Caki2 (cell line): ENCODE data around the gene KRTAP12-4. TPM values are rescaled to one million over a fixed set of nuclear protein-coding genes. Genes with fewer than 3 reads are reported as not detected.
"Not testable (repeated sequence)": the region's sequence is repeated elsewhere in the genome, so short reads cannot be mapped to it uniquely, and the experiment has no call there.

Experiments
- DNase-seq: peaks from one replicate; pipeline ENCODE4 v3.0.0-alpha.2; 2015; ENCODE audit warnings: low read depth
- in situ Hi-C: cut with HindIII; loops from 2 replicates; pipeline ENCODE4 v1.10.0; 2016; ENCODE audit warnings: low sequenced_read_pairs, low pct_unique_long_range_greater_than_20kb, mixed read lengths
- total RNA-seq: library from RNA; depleted of rRNA; stranded (reverse); fragments of >200 nt; shearing (Covaris generic); gene quantifications from 2 replicates; pipeline ENCODE4 v1.2.3, GENCODE V29; 2014; ENCODE audit warnings: low replicate concordance

KRTAP12-4 gene
- total RNA-seq, 1 experiment from 2014 or later: not detected

- in situ Hi-C loops: no loop called here
- DNase-seq: no peak
These were observed 37.2 kb upstream of the KRTAP12-4 start for GRCh38 chr21:44691686-44692085.

DNA sequence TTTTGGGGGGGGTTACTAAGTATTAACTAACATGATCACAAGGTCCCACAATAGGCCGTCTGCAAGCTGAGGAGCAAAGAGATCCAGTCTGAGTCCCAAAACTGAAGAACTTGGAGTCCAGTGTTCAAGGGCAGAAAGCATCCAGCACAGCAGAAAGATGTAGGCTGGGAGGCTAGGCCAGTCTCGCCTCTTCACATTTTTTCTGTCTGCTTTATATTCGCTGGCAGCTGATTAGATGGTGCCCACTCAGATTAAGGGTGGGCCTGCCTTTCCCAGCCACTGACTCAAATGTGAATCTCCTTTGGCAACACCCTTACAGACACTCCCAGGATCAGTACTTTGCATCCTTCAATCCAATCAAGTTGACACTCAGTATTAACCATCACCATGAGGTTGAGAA lies 35.3 kb upstream of the KRTAP12-4 start:
- DNase-seq, in situ Hi-C loops: not testable (repeated sequence)

- in situ Hi-C loops: no loop called here
- no peak for DNase-seq
These were observed 33.2 kb upstream of the KRTAP12-4 start for GRCh38 chr21:44687671-44688070.

DNA sequence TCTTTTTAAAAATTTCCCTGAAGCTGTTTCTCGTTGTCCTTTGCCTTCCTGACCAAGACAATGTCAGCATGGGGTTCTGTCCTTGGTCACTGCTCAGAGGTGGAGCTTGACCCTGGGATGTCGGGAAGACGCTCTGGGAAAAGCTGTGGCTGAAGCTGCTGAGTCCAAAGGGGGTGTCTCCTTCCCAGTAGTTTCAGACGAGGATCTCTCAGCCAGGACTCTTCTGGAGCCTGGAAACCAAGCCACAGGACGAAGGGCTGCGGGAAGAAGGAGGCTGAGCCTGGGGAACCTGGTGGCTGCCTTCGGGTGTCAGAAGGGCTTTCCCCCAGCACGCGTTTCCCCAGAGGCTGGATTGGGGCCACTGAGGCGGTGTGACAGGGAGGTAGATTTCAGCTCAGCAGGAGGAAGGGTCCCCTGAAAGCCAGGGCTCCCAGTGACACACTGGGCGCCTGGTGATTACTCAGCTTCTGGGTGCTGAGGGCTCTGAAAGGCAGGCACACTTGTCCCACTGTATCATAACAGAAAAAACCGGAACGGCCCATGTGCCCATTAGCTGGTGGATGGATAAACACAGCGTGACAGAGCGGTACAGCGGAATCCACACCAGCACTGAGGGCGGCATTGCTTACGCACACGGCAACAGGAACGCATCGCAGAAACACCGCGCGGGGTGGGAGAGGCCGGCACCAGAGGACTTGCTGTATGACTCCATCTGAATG lies 32.5 kb upstream of the KRTAP12-4 start:
- in situ Hi-C loops: no loop called here
- no peak for DNase-seq

DNA sequence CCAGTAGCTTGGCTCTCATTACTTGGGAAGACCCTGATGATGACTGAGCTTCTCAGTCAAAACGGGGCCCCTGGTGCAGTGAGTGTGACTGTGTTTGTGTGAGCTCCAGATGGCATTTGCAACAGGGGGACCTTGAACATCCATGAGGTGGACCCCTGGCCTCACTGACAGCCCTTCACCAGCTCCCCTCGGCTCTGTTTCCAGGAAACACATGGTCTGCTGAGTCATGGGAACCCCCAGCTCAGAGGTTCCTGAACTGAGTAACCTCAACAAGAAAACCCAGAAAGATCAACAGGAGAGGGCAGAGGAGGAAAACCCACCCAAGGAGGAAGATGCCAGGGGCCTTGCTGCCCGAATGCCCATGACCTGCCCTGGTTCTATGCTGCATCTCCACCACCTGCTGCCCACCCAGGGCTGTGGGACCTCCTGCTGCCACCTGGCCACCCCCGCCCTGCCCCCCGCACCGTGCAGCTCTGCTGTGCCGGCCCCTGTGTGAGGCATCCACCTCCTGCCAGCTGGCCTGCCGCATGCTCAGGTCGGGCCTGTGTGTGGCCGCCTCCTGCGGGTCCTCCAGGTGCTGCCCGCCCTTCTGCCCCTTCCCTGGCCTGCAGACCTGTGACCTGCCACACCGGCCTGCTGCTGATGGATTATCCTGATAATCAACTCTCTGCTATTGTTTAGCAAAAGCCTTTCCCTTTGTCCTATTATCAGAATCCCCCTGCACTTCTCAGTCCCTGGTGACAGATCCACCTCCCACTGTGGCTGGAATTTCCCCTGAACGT lies 31.7 kb upstream of the KRTAP12-4 start:
- in situ Hi-C loops: no loop called here
- no peak for DNase-seq

- in situ Hi-C loops, DNase-seq: not testable (repeated sequence)
These were observed 30.6 kb upstream of the KRTAP12-4 start for GRCh38 chr21:44685050-44685449.

GRCh38 chr21:44684483-44684882 lies 30.0 kb upstream of the KRTAP12-4 start:
- DNase-seq: no peak
- in situ Hi-C loops: no loop called here

DNA sequence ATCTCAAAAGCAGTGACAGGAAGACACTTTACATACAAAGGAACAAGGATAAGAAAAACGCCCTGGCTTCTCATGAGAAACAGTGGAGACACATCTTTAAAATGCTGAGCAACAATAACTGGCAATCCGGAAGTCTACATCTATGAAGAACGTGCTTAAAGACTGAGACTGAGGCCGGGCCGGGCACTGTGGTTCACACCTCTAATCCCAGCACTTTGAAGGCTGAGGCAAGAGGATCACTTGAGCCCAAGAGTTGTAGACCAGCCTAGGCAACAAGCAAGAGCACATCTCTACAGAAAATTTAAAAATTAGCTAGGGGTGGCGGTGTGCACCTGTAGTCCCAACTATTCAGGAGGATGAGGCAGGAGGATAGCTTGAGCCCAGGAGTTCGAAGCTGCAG lies 29.6 kb upstream of the KRTAP12-4 start:
- in situ Hi-C loops: no loop called here
- no peak for DNase-seq

- in situ Hi-C loops: no loop called here
- DNase-seq: no peak
These were observed 28.2 kb upstream of the KRTAP12-4 start for GRCh38 chr21:44682580-44683151.

DNA sequence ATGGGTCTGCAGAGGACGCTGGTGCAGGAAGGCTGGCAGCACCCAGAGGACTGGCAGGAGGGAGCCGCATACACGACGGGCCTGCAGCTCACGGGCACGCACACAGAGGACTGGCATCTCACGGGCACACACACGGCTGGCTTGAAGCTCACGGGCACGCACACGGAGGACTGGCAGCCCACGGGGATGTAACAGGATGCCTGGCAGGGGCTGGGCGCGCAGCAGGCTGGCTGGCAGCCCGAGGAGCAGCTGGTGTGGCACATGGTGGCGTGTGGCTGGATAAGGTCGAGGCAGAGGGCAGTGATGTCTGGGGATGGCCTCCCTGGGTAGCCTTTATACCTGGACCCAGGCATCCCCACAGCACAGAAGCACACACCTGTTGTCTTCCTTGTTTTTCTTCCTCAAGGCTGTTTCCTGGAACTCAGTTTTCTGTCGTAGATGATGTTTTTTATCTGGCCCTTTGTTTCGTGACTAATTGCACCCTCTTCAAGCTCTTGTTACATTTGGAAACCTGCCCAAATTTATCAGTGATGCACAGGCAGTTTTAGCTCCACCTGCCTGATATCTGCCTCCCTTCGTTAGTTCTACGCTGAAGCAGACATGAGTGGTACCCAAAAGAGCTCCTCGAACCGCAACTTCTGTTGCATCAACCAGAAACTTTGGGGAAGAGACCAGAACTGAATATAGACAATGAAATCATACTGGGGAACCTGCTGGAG lies 27.6 kb upstream of the KRTAP12-4 start, which contains the start of gene KRTAP12-1:
Gene KRTAP12-1 (minus strand): TSS at position 303 of the 719 bp plus-strand sequence. CDS start 40 bp downstream, at position 263.
- no peak for DNase-seq
- in situ Hi-C loops: no loop called here

DNA sequence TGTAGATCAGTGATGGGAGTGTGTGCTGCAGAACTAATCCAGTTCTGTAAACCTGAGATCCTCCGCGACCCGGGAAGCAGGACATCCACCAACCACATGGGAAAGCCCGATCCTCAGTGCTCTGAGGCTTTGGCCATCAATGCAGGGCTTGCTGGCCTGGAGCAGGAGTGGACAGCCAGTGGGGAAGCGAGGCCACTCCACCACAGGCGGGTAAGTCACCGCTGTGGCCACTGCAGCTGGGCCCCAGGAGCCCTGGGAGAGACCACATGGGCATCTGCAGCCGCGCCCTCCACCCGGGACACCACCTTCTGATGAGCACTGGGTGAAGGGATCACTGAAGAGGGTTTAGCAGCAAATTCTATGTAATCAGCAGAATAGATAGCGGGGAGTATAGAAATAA lies 26.7 kb upstream of the KRTAP12-4 start:
- in situ Hi-C loops: no loop called here

DNA sequence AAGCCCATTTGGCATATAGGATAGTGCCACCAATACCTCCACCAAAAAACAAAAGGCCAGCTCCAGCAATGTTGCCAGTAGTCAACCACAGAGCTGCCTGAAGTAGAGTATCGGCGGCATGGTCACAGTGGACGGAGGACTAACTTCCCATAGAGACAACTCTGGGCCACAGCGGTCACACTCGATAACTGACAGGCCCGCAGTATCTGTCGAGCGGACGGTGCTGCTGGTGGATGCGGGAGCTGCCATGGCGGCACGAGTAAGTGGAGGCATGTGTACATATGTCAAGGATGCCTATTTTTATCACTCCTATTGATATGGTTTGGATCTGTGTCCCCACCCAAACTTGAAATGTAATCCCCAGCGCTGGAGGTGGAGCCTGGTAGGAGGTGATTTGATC lies 23.4 kb upstream of the KRTAP12-4 start:
- in situ Hi-C loops: no loop called here
- DNase-seq: no peak

More for the DNA sequence above, 26.7 kb upstream of the KRTAP12-4 start:
- DNase-seq: no peak

GRCh38 chr21:44671911-44672310 lies 17.5 kb upstream of the KRTAP12-4 start:
- in situ Hi-C loops: no loop called here
- DNase-seq: no peak

- in situ Hi-C loops: no loop called here
These were observed 16.4 kb upstream of the KRTAP12-4 start for GRCh38 chr21:44670642-44671432.

DNA sequence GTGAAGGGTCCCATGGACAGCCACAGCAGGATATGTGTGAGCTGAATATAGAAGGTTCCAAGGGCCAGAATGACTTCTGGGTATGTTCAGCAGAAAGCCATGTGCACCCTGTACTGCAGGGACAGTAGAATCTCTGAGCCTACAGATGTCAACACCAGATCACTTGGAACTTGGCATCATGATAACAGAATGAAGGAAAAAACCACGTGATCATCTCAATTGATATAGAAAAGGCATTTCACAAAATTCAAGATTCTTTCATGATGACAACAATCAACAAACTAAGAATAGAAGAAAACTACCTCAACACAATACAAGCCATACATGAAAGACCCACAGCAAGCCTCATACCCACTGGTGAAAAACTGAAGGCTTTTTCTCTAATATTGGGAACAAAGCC lies 13.2 kb upstream of the KRTAP12-4 start:
- in situ Hi-C loops: no loop called here
- no peak for DNase-seq

More at GRCh38 chr21:44670642-44671432, 16.4 kb upstream of the KRTAP12-4 start:
- DNase-seq: no peak

DNA sequence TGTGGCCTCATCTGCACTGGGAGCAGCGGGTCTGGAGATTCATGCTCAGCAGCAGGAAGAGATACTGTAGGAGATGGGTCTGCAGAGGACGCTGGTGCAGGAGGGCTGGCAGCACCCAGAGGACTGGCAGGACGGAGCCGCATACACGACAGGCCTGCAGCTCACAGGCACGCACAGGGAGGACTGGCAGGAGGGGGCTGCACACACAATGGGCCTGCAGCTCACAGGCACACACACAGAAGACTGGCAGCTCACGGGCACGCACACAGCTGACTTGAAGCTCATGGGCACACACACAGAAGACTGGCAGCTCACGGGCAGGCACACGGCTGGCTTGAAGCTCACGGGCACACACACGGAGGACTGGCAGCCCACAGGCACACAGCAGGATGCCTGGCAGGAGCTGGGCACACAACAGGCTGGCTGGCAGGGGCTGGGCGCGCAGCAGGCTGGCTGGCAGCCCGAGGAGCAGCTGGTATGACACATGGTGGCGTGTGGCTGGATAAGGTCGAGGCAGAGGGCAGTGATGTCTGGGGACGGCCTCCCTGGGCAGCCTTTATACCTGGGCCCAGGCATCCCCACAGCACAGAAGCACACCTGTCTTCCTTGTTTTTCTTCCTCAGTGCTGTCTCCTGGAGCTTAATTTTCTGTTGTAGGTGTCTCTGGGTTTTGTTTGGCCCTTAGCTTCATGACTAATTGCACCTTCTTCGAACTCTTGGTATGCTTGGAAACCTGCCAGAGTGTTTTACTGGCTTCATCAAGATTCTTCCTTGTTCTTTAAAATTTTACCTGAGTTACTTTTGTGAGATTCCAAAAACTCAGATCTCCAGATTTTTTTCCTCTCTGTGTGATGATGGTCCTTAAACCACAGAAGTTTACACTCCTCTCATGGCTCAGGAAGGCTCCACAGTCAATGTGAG lies 12.2 kb upstream of the KRTAP12-4 start, which contains the start of gene KRTAP12-2:
Gene KRTAP12-2 (minus strand): TSS at position 527 of the 920 bp plus-strand sequence. CDS start 41 bp downstream, at position 486.
- DNase-seq: no peak
- in situ Hi-C loops: no loop called here

GRCh38 chr21:44664691-44665090 lies 10.2 kb upstream of the KRTAP12-4 start:
- no peak for DNase-seq
- in situ Hi-C loops: no loop called here
